ENCODE data around the gene TMX3. TPM values are rescaled to one million over a fixed set of nuclear protein-coding genes. Genes with fewer than 3 reads are reported as not detected.

Gene TMX3
- total RNA-seq, 1 donor from 2014 or later = 35.8 TPM

DNA sequence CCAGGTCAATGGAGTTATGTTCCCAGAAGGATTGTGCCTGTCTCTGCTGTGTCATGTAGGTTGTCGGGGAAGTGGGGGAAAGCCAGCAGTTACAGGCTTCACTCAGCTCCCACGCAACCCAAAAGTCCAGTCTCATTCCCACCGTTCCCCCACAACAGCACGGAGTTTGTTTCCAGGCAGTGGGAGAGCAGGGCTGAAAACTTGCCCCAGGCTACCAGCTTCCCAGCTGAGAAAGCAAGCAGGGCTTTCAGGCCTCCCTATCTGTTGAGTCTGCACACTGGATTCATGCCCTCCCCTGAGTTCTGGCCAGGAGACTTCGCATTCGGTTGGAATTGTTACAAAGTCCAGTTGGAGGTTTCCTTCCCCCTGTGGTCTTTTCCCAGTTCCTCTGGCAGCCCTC is 76.3 kb downstream of the TMX3 start:
- FAIRE-seq = peak; percentile 72
- Histone ChIP-seq H3K36me3 (ENCODE audit: control insufficient read depth, insufficient read depth, low read length) (no peaks in the 10 kb centered on the region), H3K27me3 (ENCODE audit: control insufficient read depth, insufficient read depth, low read length) (no peaks in the 10 kb centered on the region), H3K4me3 (ENCODE audit: low read depth, low read length) (no peak overlapping the region)
- TF ChIP-seq, protein P1, sequence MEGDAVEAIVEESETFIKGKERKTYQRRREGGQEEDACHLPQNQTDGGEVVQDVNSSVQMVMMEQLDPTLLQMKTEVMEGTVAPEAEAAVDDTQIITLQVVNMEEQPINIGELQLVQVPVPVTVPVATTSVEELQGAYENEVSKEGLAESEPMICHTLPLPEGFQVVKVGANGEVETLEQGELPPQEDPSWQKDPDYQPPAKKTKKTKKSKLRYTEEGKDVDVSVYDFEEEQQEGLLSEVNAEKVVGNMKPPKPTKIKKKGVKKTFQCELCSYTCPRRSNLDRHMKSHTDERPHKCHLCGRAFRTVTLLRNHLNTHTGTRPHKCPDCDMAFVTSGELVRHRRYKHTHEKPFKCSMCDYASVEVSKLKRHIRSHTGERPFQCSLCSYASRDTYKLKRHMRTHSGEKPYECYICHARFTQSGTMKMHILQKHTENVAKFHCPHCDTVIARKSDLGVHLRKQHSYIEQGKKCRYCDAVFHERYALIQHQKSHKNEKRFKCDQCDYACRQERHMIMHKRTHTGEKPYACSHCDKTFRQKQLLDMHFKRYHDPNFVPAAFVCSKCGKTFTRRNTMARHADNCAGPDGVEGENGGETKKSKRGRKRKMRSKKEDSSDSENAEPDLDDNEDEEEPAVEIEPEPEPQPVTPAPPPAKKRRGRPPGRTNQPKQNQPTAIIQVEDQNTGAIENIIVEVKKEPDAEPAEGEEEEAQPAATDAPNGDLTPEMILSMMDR (IDR thresholded peaks at IDR 0.05; ENCODE audit: insufficient read depth, low read length, severe bottlenecking) = no peak
- no peak for DNase-seq (ENCODE audit: low read depth)

DNA sequence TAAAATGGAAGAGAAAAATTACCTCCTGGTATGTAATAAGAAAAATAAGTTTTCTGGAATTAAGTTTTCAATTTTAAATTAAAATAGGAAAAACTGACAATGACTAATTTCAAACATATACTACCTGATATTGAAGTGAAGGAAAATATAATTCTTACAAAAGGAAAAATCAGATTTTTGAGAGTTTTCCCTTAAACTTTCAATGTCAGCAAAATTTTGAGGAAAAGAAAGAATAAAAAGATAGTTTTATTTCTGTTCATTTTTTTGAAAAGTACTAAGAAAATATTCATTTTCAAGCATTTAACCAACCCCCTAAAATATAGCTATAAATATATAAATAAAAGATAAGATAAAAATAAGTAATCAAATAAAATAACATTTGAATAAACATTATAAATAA is 87.1 kb downstream of the TMX3 start:
- no peak for FAIRE-seq

More for the DNA sequence above, 87.1 kb downstream of the TMX3 start:
- no peaks in the 10 kb centered on the region for H3K27me3 ChIP-seq (ENCODE audit: control insufficient read depth, insufficient read depth, low read length)
- TF ChIP-seq, protein P1 (IDR thresholded peaks at IDR 0.05; ENCODE audit: insufficient read depth, low read length, severe bottlenecking) = no peak
- DNase-seq (ENCODE audit: low read depth) = no peak
- no peak overlapping the region for H3K4me3 ChIP-seq (ENCODE audit: low read depth, low read length)
- no peaks in the 10 kb centered on the region for H3K36me3 ChIP-seq (ENCODE audit: control insufficient read depth, insufficient read depth, low read length)

Other genes with a start within 250 kb of the TMX3 start
- 1.6 and 2.2 TPM in 2 replicates for gene CCDC102B, start 83.0 kb upstream of the TMX3 start, total RNA-seq